AG09319 (cell line): ENCODE results near the gene ZNF593OS.

ENCODE experiments used
- DNase-seq: peaks from one replicate; pipeline ENCODE4 v3.0.0-alpha.2; 2010; ENCODE audit warnings: low read depth; ENCODE audit errors: extremely low read depth
- TF ChIP-seq, protein P1 (sequence below): IDR thresholded peaks from 2 replicates; pipeline ENCODE4 v1.5.1; 2011; ENCODE audit warnings: low read depth, mild to moderate bottlenecking, inconsistent platforms, low read length, moderate library complexity

Gene ZNF593OS

GRCh38 chr1:26169669-26170471 lies 1.8 kb downstream of the ZNF593OS start, which contains the start of gene ZNF593:
ZNF593 (plus strand) TSS chr1:26169908; CDS start chr1:26169984, 76 bp downstream.
- DNase-seq, result peak; percentile 78

DNA sequence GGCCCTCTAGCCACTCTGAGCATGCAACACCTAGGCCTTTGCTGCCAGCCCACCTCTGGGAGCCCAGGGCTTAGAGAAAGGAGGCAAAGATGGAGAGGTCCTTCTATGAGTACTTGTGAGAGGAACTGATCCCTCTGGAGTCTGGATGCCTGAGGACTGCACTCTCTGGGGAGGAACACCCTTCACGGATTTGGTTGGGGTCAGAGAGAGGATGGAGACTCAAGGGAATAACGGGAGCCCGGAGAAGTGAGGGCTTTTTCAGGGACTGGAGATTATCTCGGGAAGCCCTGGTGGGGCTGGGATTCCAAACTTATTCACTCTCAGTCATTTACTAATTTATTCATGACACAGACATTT lies 2.5 kb downstream of the ZNF593OS start:
- DNase-seq, result no peak
- TF ChIP-seq, protein P1, sequence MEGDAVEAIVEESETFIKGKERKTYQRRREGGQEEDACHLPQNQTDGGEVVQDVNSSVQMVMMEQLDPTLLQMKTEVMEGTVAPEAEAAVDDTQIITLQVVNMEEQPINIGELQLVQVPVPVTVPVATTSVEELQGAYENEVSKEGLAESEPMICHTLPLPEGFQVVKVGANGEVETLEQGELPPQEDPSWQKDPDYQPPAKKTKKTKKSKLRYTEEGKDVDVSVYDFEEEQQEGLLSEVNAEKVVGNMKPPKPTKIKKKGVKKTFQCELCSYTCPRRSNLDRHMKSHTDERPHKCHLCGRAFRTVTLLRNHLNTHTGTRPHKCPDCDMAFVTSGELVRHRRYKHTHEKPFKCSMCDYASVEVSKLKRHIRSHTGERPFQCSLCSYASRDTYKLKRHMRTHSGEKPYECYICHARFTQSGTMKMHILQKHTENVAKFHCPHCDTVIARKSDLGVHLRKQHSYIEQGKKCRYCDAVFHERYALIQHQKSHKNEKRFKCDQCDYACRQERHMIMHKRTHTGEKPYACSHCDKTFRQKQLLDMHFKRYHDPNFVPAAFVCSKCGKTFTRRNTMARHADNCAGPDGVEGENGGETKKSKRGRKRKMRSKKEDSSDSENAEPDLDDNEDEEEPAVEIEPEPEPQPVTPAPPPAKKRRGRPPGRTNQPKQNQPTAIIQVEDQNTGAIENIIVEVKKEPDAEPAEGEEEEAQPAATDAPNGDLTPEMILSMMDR, result no peak

More at GRCh38 chr1:26169669-26170471, 1.8 kb downstream of the ZNF593OS start, which contains the start of gene ZNF593:
- TF ChIP-seq, protein P1, result peak; percentile 91

- no peak for DNase-seq
- TF ChIP-seq, protein P1, result no peak
Observed at GRCh38 chr1:26168410-26169197, 3.0 kb downstream of the ZNF593OS start, which contains the start of gene C1orf232. C1orf232 (minus strand) TSS chr1:26168963; CDS start chr1:26168499, 464 bp downstream.

GRCh38 chr1:26166719-26167281 lies 4.8 kb downstream of the ZNF593OS start:
- no peak for DNase-seq
- TF ChIP-seq, protein P1, result no peak

GRCh38 chr1:26164861-26165842 lies 6.5 kb downstream of the ZNF593OS start:
- TF ChIP-seq, protein P1, result no peak
- DNase-seq, result no peak

DNA sequence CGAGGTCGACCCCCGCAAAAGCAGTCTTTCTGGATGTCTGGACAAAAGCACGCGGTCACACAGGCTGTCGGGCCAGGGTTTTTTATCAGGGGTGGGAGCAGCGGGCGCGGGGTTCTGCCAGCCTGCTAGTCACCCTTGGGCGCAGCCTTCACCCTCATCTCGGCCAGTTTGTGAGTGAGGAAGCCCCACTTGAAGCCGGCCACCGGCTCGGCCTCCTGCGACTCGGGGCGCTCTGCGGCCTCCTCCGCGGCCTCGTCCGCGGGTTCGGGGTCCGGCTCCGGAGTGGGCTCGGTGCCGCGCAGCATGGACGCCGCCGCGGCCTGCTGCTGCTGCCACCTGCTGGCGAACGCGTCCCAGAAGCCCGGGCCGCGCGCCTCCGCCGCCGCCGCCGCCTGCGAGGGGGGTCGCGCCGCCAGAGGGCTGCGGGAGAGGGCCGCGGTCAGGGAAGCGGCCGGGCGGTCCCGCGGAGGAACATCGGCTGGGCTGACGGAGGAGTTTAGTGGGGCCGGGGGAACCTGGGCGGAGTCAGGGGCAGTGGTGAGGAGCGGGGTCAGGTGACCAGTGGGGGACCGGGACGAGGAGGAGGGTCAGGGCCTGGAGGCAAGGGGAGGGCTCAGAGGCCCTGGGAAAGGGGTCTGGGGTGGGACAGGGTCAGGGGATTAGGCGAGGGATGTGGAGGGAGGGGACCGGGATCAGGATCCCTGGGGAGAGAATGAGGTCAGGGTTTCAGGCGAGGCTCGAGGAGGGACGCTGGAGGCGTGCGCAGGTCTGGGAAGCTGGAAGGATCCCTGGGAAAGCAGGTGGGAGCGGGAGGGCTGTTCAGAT lies 7.4 kb downstream of the ZNF593OS start:
- TF ChIP-seq, protein P1, result peak; percentile 34
- no peak for DNase-seq
